ENCODE measurements around the gene ZNF697. TPM values are rescaled to one million over a fixed set of nuclear protein-coding genes. Genes with fewer than 3 reads are reported as not detected.

The ZNF697 gene
- total and polyA plus RNA-seq, 10 of the 15 experiments (the other 5 are each of a cell fraction or from before 2014, with no cell fraction given), result 0.48 to 5.9 (median 3.0) TPM

GRCh38 chr1:119595168-119595567 is 52.9 kb downstream of the ZNF697 start:
- Histone ChIP-seq H3K4me2 (ENCODE audit: control insufficient read depth, insufficient read depth) (no peak overlapping the region), H3K4me3 (no peak overlapping the region), H3K9ac (ENCODE audit: control insufficient read depth, insufficient read depth, low read length) (no peak overlapping the region), H3K27ac (ENCODE audit: control insufficient read depth, insufficient read depth) (no peak overlapping the region), H3K4me1 (ENCODE audit: control insufficient read depth, insufficient read depth, low read length) (no peaks in the 10 kb centered on the region), H2AFZ (ENCODE audit: control insufficient read depth, low read depth, low read length) (no peak overlapping the region), H3K9me3 (replicated peaks; ENCODE audit: control insufficient read depth, insufficient read depth, low read length) (no peaks in the 10 kb centered on the region), H3K36me3 (ENCODE audit: control insufficient read depth in 2 of 2, insufficient read depth in 2 of 2, low read length in 1 of 2) (no peaks in the 10 kb centered on the region), H3K79me2 (ENCODE audit: control insufficient read depth, insufficient read depth, low read length) (no peaks in the 10 kb centered on the region), H4K20me1 (ENCODE audit: control insufficient read depth, insufficient read depth) (no peaks in the 10 kb centered on the region), H3K27me3 (replicated peaks in 1 of 2; ENCODE audit: control insufficient read depth in 2 of 2, insufficient read depth in 2 of 2, low read length in 1 of 2) (no peaks in the 10 kb centered on the region; a peak in 1 of 4 replicates)
- ChIA-PET SMC1A (ENCODE audit: uncharacterized antibody, unreplicated experiment) (no interaction called here), POLR2A (no interaction called here), CTCF (interaction anchor here (0.9 to 1.6 kb wide), 2 partner anchors 16 to 214 kb away, joined by 3 to 4 read pairs; no protein-coding TSS in a partner anchor), RAD21 (ENCODE audit: unreplicated experiment) (no interaction called here)
- WGBS (ENCODE audit: insufficient coverage, insufficient replicate concordance, low lambda C conversion rate, missing lambda C conversion rate), result 50% methylated on average over 2 of the region's 2 CpGs
- no peak for FAIRE-seq
- no peak for DNase-seq (ENCODE audit: low read depth, low spot score)
- no peak for ATAC-seq
- intact Hi-C loops (cut with micrococcal nuclease; ENCODE audit: unreplicated experiment), result no loop called here
- no TSS peak for BruUV-seq (replicated peaks)
- no peak for TF ChIP-seq ZBTB40 (IDR thresholded peaks at IDR 0.05; ENCODE audit: borderline replicate concordance)
- no peak for TF ChIP-seq PML (IDR thresholded peaks at IDR 0.05; ENCODE audit: low read length)
- TF ChIP-seq NFYA (IDR thresholded peaks at IDR 0.05; ENCODE audit: borderline replicate concordance, low read depth, low read length), result no peak
- no peak for TF ChIP-seq CHD4 (IDR thresholded peaks at IDR 0.05)
- no peak for TF ChIP-seq BACH1 (IDR thresholded peaks at IDR 0.05; ENCODE audit: borderline replicate concordance)
- TF ChIP-seq ZNF622 (IDR thresholded peaks at IDR 0.05), result no peak
- TF ChIP-seq SUZ12 (IDR thresholded peaks at IDR 0.05; ENCODE audit: unreplicated experiment), result no peak
- TF ChIP-seq ZNF207 (IDR thresholded peaks at IDR 0.05; ENCODE audit: borderline replicate concordance), result no peak
- no peak for TF ChIP-seq MXI1 (IDR thresholded peaks at IDR 0.05; ENCODE audit: low read depth, low read length)
- no peak for TF ChIP-seq BMI1 (IDR thresholded peaks at IDR 0.05; ENCODE audit: borderline replicate concordance)
- TF ChIP-seq SRF (IDR thresholded peaks at IDR 0.05; ENCODE audit: low read depth in 2 of 2, low read length in 2 of 2), result no peak
- TF ChIP-seq CEBPZ (IDR thresholded peaks at IDR 0.05; ENCODE audit: low read depth, low read length), result no peak
- TF ChIP-seq CBX5 (IDR thresholded peaks at IDR 0.05; ENCODE audit: low read depth), result no peak
- TF ChIP-seq MEF2B (IDR thresholded peaks at IDR 0.05; ENCODE audit: partially characterized antibody, poor library complexity, severe bottlenecking), result no peak
- no peak for TF ChIP-seq CREB1 (IDR thresholded peaks at IDR 0.05; ENCODE audit: low read depth)
- no peak for TF ChIP-seq MTA3 (IDR thresholded peaks at IDR 0.05; ENCODE audit: borderline replicate concordance, low read length)
- no peak for TF ChIP-seq CHD1 (IDR thresholded peaks at IDR 0.05; ENCODE audit: low read depth, low read length)
- in situ Hi-C loops (cut with MboI), result no loop called here

All from GM12878 (cell line).